SK-N-SH treated with all-trans-retinoic acid at 6 μM for 48 hours (cell line): ENCODE measurements around the gene ADAMTS17.

Experiments
- ATAC-seq: fragments of 200-7000 bp; cut with Tn5 transposase; 3 replicates; pipeline ENCODE4 v1.9.1; 2020; ENCODE audit warnings: mild to moderate bottlenecking, moderate library complexity
- ARNTL ChIP-seq: fragments of 450-650 bp; formaldehyde crosslinking; IDR thresholded peaks from 2 replicates; pipeline ENCODE4 v1.5.0; 2020; ENCODE audit warnings: low read depth, mild to moderate bottlenecking, moderate library complexity, borderline replicate concordance
- BACH2 ChIP-seq: fragments of 250-450 bp; sonication (Bioruptor Pico); IDR thresholded peaks from 2 replicates; pipeline ENCODE4 v1.9.0; 2021; ENCODE audit warnings: mild to moderate bottlenecking, borderline replicate concordance
- CREB5 ChIP-seq: fragments of 250-450 bp; sonication (Bioruptor Pico); IDR thresholded peaks from 2 replicates; pipeline ENCODE4 v1.5.1; 2020; ENCODE audit warnings: low read depth, mild to moderate bottlenecking, moderate library complexity
- CSDC2 ChIP-seq: fragments of 250-450 bp; sonication (Bioruptor Pico); IDR thresholded peaks from 2 replicates; pipeline ENCODE4 v1.5.0; 2020; ENCODE audit warnings: mild to moderate bottlenecking, moderate library complexity
- ESRRG ChIP-seq: fragments of 250-450 bp; sonication (Bioruptor Pico); IDR thresholded peaks from 2 replicates; pipeline ENCODE4 v1.6.1; 2021; ENCODE audit warnings: mild to moderate bottlenecking
- GLIS3 ChIP-seq: fragments of 250-450 bp; sonication (Bioruptor Pico); IDR thresholded peaks from 2 replicates; pipeline ENCODE4 v1.5.0; 2020; ENCODE audit warnings: mild to moderate bottlenecking, moderate library complexity
- ISL1 ChIP-seq: fragments of 250-450 bp; sonication (Bioruptor Pico); IDR thresholded peaks from 2 replicates; pipeline ENCODE4 v2.1.2; 2022; ENCODE audit warnings: mild to moderate bottlenecking, moderate library complexity
- OSR1 ChIP-seq: fragments of 250-450 bp; sonication (Bioruptor Pico); IDR thresholded peaks from 2 replicates; pipeline ENCODE4 v1.8.0; 2022; ENCODE audit warnings: moderate library complexity, mild to moderate bottlenecking, inconsistent platforms
- PPARA ChIP-seq: fragments of 250-450 bp; sonication (Bioruptor Pico); IDR thresholded peaks from 2 replicates; pipeline ENCODE4 v1.5.0; 2020; ENCODE audit warnings: mild to moderate bottlenecking, borderline replicate concordance
- SNAI2 ChIP-seq: fragments of 250-450 bp; sonication (Bioruptor Pico); IDR thresholded peaks from 2 replicates; pipeline ENCODE4 v1.5.0; 2020; ENCODE audit warnings: mild to moderate bottlenecking, moderate library complexity
- ZC3H10 ChIP-seq: fragments of 250-450 bp; sonication (Bioruptor Pico); IDR thresholded peaks from 2 replicates; pipeline ENCODE4 v1.5.1; 2021; ENCODE audit warnings: mild to moderate bottlenecking, moderate library complexity
- ZFP3 ChIP-seq: fragments of 250-450 bp; sonication (Bioruptor Pico); IDR thresholded peaks from 2 replicates; pipeline ENCODE4 v1.5.0; 2020; ENCODE audit warnings: mild to moderate bottlenecking, moderate library complexity
- ZFP30 ChIP-seq: fragments of 450-650 bp; formaldehyde crosslinking; IDR thresholded peaks from 2 replicates; pipeline ENCODE4 v1.5.0; 2022; ENCODE audit warnings: mild to moderate bottlenecking, moderate library complexity
- ZNF565 ChIP-seq: fragments of 450-650 bp; formaldehyde crosslinking; conservative IDR thresholded peaks from 2 replicates; pipeline ENCODE4 v1.5.0; 2020; ENCODE audit warnings: low read depth, mild to moderate bottlenecking, moderate library complexity
- ZNF70 ChIP-seq: fragments of 450-650 bp; formaldehyde crosslinking; IDR thresholded peaks from 2 replicates; pipeline ENCODE4 v1.5.0; 2020; ENCODE audit warnings: mild to moderate bottlenecking, moderate library complexity
- ZNF8 ChIP-seq: fragments of 450-650 bp; formaldehyde crosslinking; IDR thresholded peaks from 2 replicates; pipeline ENCODE4 v1.5.0; 2020; ENCODE audit warnings: mild to moderate bottlenecking, moderate library complexity
- TF ChIP-seq, protein P1 (sequence below): fragments of 250-450 bp; sonication (Bioruptor Pico); IDR thresholded peaks from 2 replicates; pipeline ENCODE4 v1.5.1; 2021; ENCODE audit warnings: mild to moderate bottlenecking, moderate library complexity
- TF ChIP-seq, protein P2 (sequence below): fragments of 250-450 bp; sonication (Bioruptor Pico); IDR thresholded peaks from 2 replicates; pipeline ENCODE4 v1.5.0; 2020; ENCODE audit warnings: mild to moderate bottlenecking, moderate library complexity
- TF ChIP-seq, protein P3 (sequence below): fragments of 250-450 bp; sonication (Bioruptor Pico); IDR thresholded peaks from 2 replicates; pipeline ENCODE4 v1.8.0; 2021; ENCODE audit warnings: low read depth, mild to moderate bottlenecking, moderate library complexity, borderline replicate concordance
- TF ChIP-seq, protein P4 (sequence below): fragments of 250-450 bp; sonication (Bioruptor Pico); IDR thresholded peaks from 2 replicates; pipeline ENCODE4 v1.8.0; 2020; ENCODE audit warnings: mild to moderate bottlenecking, moderate library complexity, borderline replicate concordance

Gene ADAMTS17

DNA sequence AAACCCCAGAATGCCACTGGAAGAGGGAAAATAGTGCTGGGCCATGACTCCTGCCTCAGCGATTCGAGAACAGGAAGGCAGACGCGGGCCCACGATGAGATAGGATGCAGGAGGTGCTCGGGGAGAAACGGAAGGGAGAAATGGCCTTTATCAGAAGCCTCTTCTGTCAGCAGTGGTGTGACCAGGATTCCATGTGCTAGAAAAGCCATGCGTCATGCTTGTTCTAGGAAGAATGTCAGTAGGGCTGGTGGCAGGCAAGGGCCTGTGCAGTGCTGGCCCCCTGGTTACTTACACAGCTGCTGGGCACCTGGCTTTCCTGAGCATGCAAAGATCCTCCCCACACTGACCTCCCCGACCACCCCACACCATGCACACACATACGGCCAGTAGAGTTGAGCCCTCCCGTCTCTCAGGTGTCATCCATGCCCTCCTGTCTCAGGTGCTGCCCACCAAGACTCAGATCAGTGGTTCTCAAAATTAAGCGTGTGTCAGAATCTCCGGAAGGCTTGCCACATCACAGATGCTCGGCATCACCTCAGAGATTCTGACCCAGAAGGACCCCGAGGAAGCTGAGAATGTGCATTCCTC, 106.7 kb downstream of the ADAMTS17 start:
- TF ChIP-seq, protein P1, sequence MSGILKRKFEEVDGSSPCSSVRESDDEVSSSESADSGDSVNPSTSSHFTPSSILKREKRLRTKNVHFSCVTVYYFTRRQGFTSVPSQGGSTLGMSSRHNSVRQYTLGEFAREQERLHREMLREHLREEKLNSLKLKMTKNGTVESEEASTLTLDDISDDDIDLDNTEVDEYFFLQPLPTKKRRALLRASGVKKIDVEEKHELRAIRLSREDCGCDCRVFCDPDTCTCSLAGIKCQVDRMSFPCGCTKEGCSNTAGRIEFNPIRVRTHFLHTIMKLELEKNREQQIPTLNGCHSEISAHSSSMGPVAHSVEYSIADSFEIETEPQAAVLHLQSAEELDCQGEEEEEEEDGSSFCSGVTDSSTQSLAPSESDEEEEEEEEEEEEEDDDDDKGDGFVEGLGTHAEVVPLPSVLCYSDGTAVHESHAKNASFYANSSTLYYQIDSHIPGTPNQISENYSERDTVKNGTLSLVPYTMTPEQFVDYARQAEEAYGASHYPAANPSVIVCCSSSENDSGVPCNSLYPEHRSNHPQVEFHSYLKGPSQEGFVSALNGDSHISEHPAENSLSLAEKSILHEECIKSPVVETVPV (CRISPR knock-in tag) = no peak
- TF ChIP-seq, protein P2, sequence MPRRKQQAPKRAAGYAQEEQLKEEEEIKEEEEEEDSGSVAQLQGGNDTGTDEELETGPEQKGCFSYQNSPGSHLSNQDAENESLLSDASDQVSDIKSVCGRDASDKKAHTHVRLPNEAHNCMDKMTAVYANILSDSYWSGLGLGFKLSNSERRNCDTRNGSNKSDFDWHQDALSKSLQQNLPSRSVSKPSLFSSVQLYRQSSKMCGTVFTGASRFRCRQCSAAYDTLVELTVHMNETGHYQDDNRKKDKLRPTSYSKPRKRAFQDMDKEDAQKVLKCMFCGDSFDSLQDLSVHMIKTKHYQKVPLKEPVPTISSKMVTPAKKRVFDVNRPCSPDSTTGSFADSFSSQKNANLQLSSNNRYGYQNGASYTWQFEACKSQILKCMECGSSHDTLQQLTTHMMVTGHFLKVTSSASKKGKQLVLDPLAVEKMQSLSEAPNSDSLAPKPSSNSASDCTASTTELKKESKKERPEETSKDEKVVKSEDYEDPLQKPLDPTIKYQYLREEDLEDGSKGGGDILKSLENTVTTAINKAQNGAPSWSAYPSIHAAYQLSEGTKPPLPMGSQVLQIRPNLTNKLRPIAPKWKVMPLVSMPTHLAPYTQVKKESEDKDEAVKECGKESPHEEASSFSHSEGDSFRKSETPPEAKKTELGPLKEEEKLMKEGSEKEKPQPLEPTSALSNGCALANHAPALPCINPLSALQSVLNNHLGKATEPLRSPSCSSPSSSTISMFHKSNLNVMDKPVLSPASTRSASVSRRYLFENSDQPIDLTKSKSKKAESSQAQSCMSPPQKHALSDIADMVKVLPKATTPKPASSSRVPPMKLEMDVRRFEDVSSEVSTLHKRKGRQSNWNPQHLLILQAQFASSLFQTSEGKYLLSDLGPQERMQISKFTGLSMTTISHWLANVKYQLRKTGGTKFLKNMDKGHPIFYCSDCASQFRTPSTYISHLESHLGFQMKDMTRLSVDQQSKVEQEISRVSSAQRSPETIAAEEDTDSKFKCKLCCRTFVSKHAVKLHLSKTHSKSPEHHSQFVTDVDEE (CRISPR knock-in tag) = no peak
- TF ChIP-seq, protein P3, sequence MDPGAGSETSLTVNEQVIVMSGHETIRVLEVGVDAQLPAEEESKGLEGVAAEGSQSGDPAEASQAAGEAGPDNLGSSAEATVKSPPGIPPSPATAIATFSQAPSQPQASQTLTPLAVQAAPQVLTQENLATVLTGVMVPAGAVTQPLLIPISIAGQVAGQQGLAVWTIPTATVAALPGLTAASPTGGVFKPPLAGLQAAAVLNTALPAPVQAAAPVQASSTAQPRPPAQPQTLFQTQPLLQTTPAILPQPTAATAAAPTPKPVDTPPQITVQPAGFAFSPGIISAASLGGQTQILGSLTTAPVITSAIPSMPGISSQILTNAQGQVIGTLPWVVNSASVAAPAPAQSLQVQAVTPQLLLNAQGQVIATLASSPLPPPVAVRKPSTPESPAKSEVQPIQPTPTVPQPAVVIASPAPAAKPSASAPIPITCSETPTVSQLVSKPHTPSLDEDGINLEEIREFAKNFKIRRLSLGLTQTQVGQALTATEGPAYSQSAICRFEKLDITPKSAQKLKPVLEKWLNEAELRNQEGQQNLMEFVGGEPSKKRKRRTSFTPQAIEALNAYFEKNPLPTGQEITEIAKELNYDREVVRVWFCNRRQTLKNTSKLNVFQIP (CRISPR knock-in tag) = no peak
- TF ChIP-seq, protein P4, sequence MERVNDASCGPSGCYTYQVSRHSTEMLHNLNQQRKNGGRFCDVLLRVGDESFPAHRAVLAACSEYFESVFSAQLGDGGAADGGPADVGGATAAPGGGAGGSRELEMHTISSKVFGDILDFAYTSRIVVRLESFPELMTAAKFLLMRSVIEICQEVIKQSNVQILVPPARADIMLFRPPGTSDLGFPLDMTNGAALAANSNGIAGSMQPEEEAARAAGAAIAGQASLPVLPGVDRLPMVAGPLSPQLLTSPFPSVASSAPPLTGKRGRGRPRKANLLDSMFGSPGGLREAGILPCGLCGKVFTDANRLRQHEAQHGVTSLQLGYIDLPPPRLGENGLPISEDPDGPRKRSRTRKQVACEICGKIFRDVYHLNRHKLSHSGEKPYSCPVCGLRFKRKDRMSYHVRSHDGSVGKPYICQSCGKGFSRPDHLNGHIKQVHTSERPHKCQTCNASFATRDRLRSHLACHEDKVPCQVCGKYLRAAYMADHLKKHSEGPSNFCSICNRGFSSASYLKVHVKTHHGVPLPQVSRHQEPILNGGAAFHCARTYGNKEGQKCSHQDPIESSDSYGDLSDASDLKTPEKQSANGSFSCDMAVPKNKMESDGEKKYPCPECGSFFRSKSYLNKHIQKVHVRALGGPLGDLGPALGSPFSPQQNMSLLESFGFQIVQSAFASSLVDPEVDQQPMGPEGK (CRISPR knock-in tag) = no peak
- TF ChIP-seq SNAI2 (CRISPR knock-in tag) (no peak), ESRRG (CRISPR knock-in tag) (no peak)
- ATAC-seq = no peak

DNA sequence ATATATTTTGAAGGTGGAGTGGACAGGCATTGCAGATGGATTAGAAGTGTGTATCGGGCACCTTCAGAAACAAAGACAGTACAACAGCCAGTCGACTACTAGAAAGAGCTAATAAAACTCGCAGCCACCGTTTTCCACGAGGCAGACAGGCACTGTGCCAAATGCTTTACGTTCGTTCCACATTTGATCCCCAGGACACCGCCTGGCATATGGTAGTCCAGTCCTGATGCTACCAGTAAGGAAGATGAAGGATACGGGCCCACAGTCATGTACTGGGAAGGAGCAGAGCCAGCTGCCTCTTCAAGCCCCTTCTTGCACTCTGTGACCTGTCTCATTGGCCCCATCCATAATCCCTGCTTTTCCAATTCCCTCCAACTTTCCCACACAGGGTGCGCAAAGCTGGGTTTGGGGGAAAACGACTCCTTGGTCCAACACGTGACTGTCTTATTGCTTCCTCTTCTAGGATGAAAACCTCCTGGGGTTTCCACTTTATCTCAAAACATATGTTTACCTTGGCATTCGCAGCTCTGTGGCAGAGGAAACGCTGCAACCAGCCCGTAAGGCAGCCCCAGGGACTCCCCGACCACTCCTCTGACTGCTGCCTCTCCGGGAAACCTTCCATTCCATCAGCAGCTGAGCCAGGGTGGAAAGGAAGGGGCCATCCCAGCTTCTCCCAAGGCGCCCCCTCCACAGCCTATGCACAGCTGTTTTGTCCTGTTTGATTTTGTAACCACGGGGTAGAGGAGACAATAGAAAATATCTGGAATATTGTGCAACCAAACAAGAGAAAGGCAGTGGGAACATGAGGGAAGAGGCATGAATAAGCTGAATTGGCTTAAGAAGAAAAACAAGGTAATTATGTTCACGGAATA, 107.4 kb downstream of the ADAMTS17 start:
- TF ChIP-seq GLIS3 (CRISPR knock-in tag) (no peak), ARNTL (CRISPR knock-in tag) (no peak)
- no peak for ATAC-seq

DNA sequence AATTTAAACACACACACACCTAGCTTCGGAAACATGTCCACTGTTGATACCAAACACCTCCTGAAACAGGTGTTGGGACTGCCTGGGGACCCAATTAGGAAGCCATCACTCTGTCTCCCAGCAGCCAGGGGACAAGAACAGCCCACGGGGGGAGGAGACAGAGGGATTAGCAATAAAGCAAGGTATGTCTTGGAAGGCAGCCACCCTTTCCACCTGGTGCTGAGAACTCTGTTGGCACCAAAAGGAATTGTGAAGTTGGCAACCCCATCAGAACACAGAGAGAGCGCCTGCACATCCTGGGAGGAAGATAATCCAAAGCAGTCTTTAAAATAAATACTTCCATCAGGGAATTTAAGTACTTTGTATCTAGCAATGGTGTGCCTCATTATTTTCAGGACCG, 111.0 kb downstream of the ADAMTS17 start:
- ATAC-seq = no peak
- TF ChIP-seq, protein P3 (CRISPR knock-in tag) = no peak
- TF ChIP-seq CSDC2 (CRISPR knock-in tag) = no peak
- TF ChIP-seq ZNF565 (CRISPR knock-in tag) = no peak
- TF ChIP-seq ZC3H10 = no peak
- TF ChIP-seq ARNTL (CRISPR knock-in tag) = no peak
- TF ChIP-seq, protein P4 (CRISPR knock-in tag) = no peak
- no peak for TF ChIP-seq ZFP30 (CRISPR knock-in tag)
- no peak for TF ChIP-seq CREB5 (CRISPR knock-in tag)
- TF ChIP-seq ESRRG (CRISPR knock-in tag) = no peak
- no peak for TF ChIP-seq ISL1 (CRISPR knock-in tag)
- TF ChIP-seq ZNF70 = no peak
- TF ChIP-seq OSR1 (CRISPR knock-in tag) = no peak
- TF ChIP-seq ZFP3 (CRISPR knock-in tag) = no peak
- no peak for TF ChIP-seq ZNF8 (CRISPR knock-in tag)
- no peak for TF ChIP-seq SNAI2 (CRISPR knock-in tag)
- TF ChIP-seq PPARA (CRISPR knock-in tag) = no peak
- no peak for TF ChIP-seq BACH2 (CRISPR knock-in tag)
- TF ChIP-seq, protein P2 (CRISPR knock-in tag) = no peak
